HL-60/S4 treated with phorbol 12-myristate 13-acetate at 8.2 ng/mL for 4 days and 3 days (cell line): ENCODE results near the gene DHRS1.

ENCODE experiments used
- in situ Hi-C: fragments of 300-500 bp; cut with MboI; formaldehyde crosslinking; loops from 2 replicates; pipeline ENCODE4 v1.15.0; 2022; ENCODE audit warnings: low sequenced_read_pairs

Gene DHRS1

GRCh38 chr14:24286996-24287395, 12.6 kb downstream of the DHRS1 start:
- in situ Hi-C loops, result no loop called here

- in situ Hi-C loops, result no loop called here
These were observed 14.2 kb downstream of the DHRS1 start for GRCh38 chr14:24285351-24285750.

GRCh38 chr14:24284501-24285035, 15.0 kb downstream of the DHRS1 start:
- in situ Hi-C loops, result no loop called here

- in situ Hi-C loops, result no loop called here
These were observed 15.7 kb downstream of the DHRS1 start for GRCh38 chr14:24283796-24284460.

GRCh38 chr14:24282736-24283135, 16.8 kb downstream of the DHRS1 start:
- in situ Hi-C loops, result no loop called here

GRCh38 chr14:24281636-24282035, 17.9 kb downstream of the DHRS1 start:
- in situ Hi-C loops, result no loop called here

- in situ Hi-C loops, result no loop called here
These were observed 18.7 kb downstream of the DHRS1 start for GRCh38 chr14:24280797-24281460.

GRCh38 chr14:24279301-24280186, 20.0 kb downstream of the DHRS1 start:
- in situ Hi-C loops, result no loop called here

GRCh38 chr14:24278424-24278823, 21.2 kb downstream of the DHRS1 start:
- in situ Hi-C loops, result no loop called here

- in situ Hi-C loops, result no loop called here
These were observed 21.8 kb downstream of the DHRS1 start for GRCh38 chr14:24277606-24278321.

GRCh38 chr14:24277071-24277470, 22.5 kb downstream of the DHRS1 start:
- in situ Hi-C loops, result no loop called here

- in situ Hi-C loops, result no loop called here
These were observed 25.5 kb downstream of the DHRS1 start for GRCh38 chr14:24274101-24274543.

GRCh38 chr14:24273422-24273998, 26.1 kb downstream of the DHRS1 start:
- in situ Hi-C loops, result no loop called here

- in situ Hi-C loops, result no loop called here
These were observed 27.1 kb downstream of the DHRS1 start for GRCh38 chr14:24272467-24272866.

GRCh38 chr14:24271834-24272263, 27.7 kb downstream of the DHRS1 start:
- in situ Hi-C loops, result no loop called here

GRCh38 chr14:24271134-24271833, 28.3 kb downstream of the DHRS1 start, which contains the start of gene RABGGTA:
TSS of gene RABGGTA (minus strand) at chr14:24271597. CDS start at chr14:24271115, 482 bp downstream.
- in situ Hi-C loops, result no loop called here

GRCh38 chr14:24270537-24271133, 28.9 kb downstream of the DHRS1 start:
- in situ Hi-C loops, result no loop called here

GRCh38 chr14:24269910-24270536, 29.6 kb downstream of the DHRS1 start:
- in situ Hi-C loops, result no loop called here

GRCh38 chr14:24269368-24269767, 30.2 kb downstream of the DHRS1 start:
- in situ Hi-C loops, result no loop called here
